ENCODE results near the gene CFAP54.
"Not testable (repeated sequence)": the region's sequence is repeated elsewhere in the genome, so short reads cannot be mapped to it uniquely, and the experiment has no call there.

Gene CFAP54

GRCh38 chr12:96719660-96720362, 230.4 kb downstream of the CFAP54 start:
- H3K4me2 ChIP-seq (ENCODE audit: low read length): peak overlapping the region; percentile 44
- H3K36me3 ChIP-seq (ENCODE audit: control insufficient read depth, low read length): no peaks in the 10 kb centered on the region
- no peak overlapping the region for H3K27ac ChIP-seq (ENCODE audit: low read depth, low read length)
- H3K4me3 ChIP-seq (ENCODE audit: low read length): peak overlapping the region; percentile 32
- H3K79me2 ChIP-seq (ENCODE audit: control insufficient read depth, low read length): no peaks in the 10 kb centered on the region
- H4K20me1 ChIP-seq (ENCODE audit: control insufficient read depth, insufficient read depth, low read depth, low read length): no peaks in the 10 kb centered on the region
- no peaks in the 10 kb centered on the region for H3K27me3 ChIP-seq (ENCODE audit: control insufficient read depth, low read length)
- H3K4me1 ChIP-seq (ENCODE audit: control insufficient read depth, low read length): no peaks in the 10 kb centered on the region
- no peaks in the 10 kb centered on the region for H3F3A ChIP-seq (ENCODE audit: control insufficient read depth, insufficient read depth)
- TF ChIP-seq, protein P1, sequence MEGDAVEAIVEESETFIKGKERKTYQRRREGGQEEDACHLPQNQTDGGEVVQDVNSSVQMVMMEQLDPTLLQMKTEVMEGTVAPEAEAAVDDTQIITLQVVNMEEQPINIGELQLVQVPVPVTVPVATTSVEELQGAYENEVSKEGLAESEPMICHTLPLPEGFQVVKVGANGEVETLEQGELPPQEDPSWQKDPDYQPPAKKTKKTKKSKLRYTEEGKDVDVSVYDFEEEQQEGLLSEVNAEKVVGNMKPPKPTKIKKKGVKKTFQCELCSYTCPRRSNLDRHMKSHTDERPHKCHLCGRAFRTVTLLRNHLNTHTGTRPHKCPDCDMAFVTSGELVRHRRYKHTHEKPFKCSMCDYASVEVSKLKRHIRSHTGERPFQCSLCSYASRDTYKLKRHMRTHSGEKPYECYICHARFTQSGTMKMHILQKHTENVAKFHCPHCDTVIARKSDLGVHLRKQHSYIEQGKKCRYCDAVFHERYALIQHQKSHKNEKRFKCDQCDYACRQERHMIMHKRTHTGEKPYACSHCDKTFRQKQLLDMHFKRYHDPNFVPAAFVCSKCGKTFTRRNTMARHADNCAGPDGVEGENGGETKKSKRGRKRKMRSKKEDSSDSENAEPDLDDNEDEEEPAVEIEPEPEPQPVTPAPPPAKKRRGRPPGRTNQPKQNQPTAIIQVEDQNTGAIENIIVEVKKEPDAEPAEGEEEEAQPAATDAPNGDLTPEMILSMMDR (IDR thresholded peaks at IDR 0.05; ENCODE audit: low read depth, low read length, poor library complexity, severe bottlenecking): no peak
- TF ChIP-seq EZH2phosphoT487 (IDR thresholded peaks at IDR 0.05; ENCODE audit: borderline replicate concordance, low read length): no peak
- H3K9me2 ChIP-seq (replicated peaks; ENCODE audit: control insufficient read depth, low read length): no peaks in the 10 kb centered on the region
- no peaks in the 10 kb centered on the region for H3K9me3 ChIP-seq (ENCODE audit: control insufficient read depth, insufficient read depth, low read length)

- Histone ChIP-seq H3K27ac (ENCODE audit: low read depth, low read length) (no peak overlapping the region), H3K9me3 (ENCODE audit: control insufficient read depth, insufficient read depth, low read length) (no peaks in the 10 kb centered on the region), H3K9me2 (replicated peaks; ENCODE audit: control insufficient read depth, low read length) (no peaks in the 10 kb centered on the region), H3K4me3 (ENCODE audit: low read length) (peak overlapping the region; percentile 32), H3K79me2 (ENCODE audit: control insufficient read depth, low read length) (no peaks in the 10 kb centered on the region), H3K27me3 (ENCODE audit: control insufficient read depth, low read length) (no peaks in the 10 kb centered on the region), H4K20me1 (ENCODE audit: control insufficient read depth, insufficient read depth, low read depth, low read length) (no peaks in the 10 kb centered on the region), H3F3A (ENCODE audit: control insufficient read depth, insufficient read depth) (no peaks in the 10 kb centered on the region), H3K4me2 (ENCODE audit: low read length) (peak overlapping the region; percentile 44), H3K4me1 (ENCODE audit: control insufficient read depth, low read length) (no peaks in the 10 kb centered on the region), H3K36me3 (ENCODE audit: control insufficient read depth, low read length) (no peaks in the 10 kb centered on the region)
- TF ChIP-seq, protein P1 (IDR thresholded peaks at IDR 0.05; ENCODE audit: low read depth, low read length, poor library complexity, severe bottlenecking): no peak
- TF ChIP-seq EZH2phosphoT487 (IDR thresholded peaks at IDR 0.05; ENCODE audit: borderline replicate concordance, low read length): no peak
These were observed 231.0 kb downstream of the CFAP54 start for GRCh38 chr12:96720363-96720705.

DNA sequence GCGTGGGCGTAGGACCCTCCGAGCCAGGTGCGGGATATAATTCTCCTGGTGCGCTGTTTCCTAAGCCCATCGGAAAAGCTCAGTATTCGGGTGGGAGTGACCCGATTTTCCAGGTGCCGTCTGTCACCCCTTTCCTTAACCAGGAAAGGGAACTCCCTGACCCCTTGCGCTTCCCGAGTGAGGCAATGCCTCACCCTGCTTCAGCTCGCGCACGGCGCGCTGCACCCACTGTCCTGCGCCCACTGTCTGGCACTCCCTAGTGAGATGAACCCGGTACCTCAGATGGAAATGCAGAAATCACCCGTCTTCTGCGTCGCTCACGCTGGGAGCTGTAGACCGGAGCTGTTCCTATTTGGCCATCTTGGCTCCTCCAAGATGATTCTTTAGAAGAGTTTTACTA, 240.1 kb downstream of the CFAP54 start:
- not testable (repeated sequence) for H3K4me3 ChIP-seq (ENCODE audit: low read length); H3K9me2 ChIP-seq (replicated peaks; ENCODE audit: control insufficient read depth, low read length); H3K4me1 ChIP-seq (ENCODE audit: control insufficient read depth, low read length); H3K27me3 ChIP-seq (ENCODE audit: control insufficient read depth, low read length); H3K27ac ChIP-seq (ENCODE audit: low read depth, low read length); H3K79me2 ChIP-seq (ENCODE audit: control insufficient read depth, low read length); H3K36me3 ChIP-seq (ENCODE audit: control insufficient read depth, low read length); H3K9me3 ChIP-seq (ENCODE audit: control insufficient read depth, insufficient read depth, low read length); H3F3A ChIP-seq (ENCODE audit: control insufficient read depth, insufficient read depth); H4K20me1 ChIP-seq (ENCODE audit: control insufficient read depth, insufficient read depth, low read depth, low read length); H3K4me2 ChIP-seq (ENCODE audit: low read length)

GRCh38 chr12:96729886-96730285, 240.5 kb downstream of the CFAP54 start:
- Histone ChIP-seq H3K79me2 (ENCODE audit: control insufficient read depth, low read length) (no peaks in the 10 kb centered on the region), H3K9me2 (replicated peaks; ENCODE audit: control insufficient read depth, low read length) (no peaks in the 10 kb centered on the region), H3K4me2 (ENCODE audit: low read length) (no peak overlapping the region), H3K9me3 (ENCODE audit: control insufficient read depth, insufficient read depth, low read length) (no peaks in the 10 kb centered on the region), H3F3A (ENCODE audit: control insufficient read depth, insufficient read depth) (no peaks in the 10 kb centered on the region), H3K4me1 (ENCODE audit: control insufficient read depth, low read length) (no peaks in the 10 kb centered on the region), H3K4me3 (ENCODE audit: low read length) (no peak overlapping the region), H3K27ac (ENCODE audit: low read depth, low read length) (no peak overlapping the region), H3K27me3 (ENCODE audit: control insufficient read depth, low read length) (no peaks in the 10 kb centered on the region), H3K36me3 (ENCODE audit: control insufficient read depth, low read length) (no peaks in the 10 kb centered on the region), H4K20me1 (ENCODE audit: control insufficient read depth, insufficient read depth, low read depth, low read length) (no peaks in the 10 kb centered on the region)
- TF ChIP-seq, protein P1 (IDR thresholded peaks at IDR 0.05; ENCODE audit: low read depth, low read length, poor library complexity, severe bottlenecking): no peak
- no peak for TF ChIP-seq EZH2phosphoT487 (IDR thresholded peaks at IDR 0.05; ENCODE audit: borderline replicate concordance, low read length)
